IMR-90 (cell line): ENCODE results near the gene DIP2B.

Source experiments
- BHLHE40 ChIP-seq: fragments of 150-350 bp; IDR thresholded peaks from 2 replicates; pipeline ENCODE4 v1.6.1; 2016; ENCODE audit warnings: mild to moderate bottlenecking, low read depth, low read length
- CEBPB ChIP-seq: IDR thresholded peaks from 2 replicates; pipeline ENCODE4 v1.6.1; 2012; ENCODE audit warnings: low read depth, low read length, improper control_type of control experiment
- CHD1 ChIP-seq: IDR thresholded peaks from 2 replicates; pipeline ENCODE4 v1.6.1; 2012; ENCODE audit warnings: low read depth, low read length, improper control_type of control experiment
- CTCF ChIP-seq: conservative IDR thresholded peaks from 2 replicates; pipeline ENCODE4 v1.5.1; 2012; ENCODE audit warnings: mild to moderate bottlenecking, low read depth, low read length, improper control_type of control experiment
- MAZ ChIP-seq: IDR thresholded peaks from 2 replicates; pipeline ENCODE4 v1.6.1; 2012; ENCODE audit warnings: low read depth, mild to moderate bottlenecking, low read length, improper control_type of control experiment, moderate library complexity, borderline replicate concordance
- NFE2L2 ChIP-seq: fragments of 150-350 bp; IDR thresholded peaks from 2 replicates; pipeline ENCODE4 v1.6.1; 2016; ENCODE audit warnings: low read depth, mild to moderate bottlenecking, low read length
- POLR2A ChIP-seq: IDR thresholded peaks from 2 replicates; pipeline ENCODE4 v1.6.1; 2012; ENCODE audit warnings: mild to moderate bottlenecking, low read depth, low read length
- RAD21 ChIP-seq: IDR thresholded peaks from 2 replicates; pipeline ENCODE4 v1.6.1; 2012; ENCODE audit warnings: low read length, improper control_type of control experiment
- RCOR1 ChIP-seq: IDR thresholded peaks from 2 replicates; pipeline ENCODE4 v1.6.1; 2012; ENCODE audit warnings: mild to moderate bottlenecking, low read length, improper control_type of control experiment; ENCODE audit not compliant: insufficient replicate concordance
- RFX5 ChIP-seq: IDR thresholded peaks from 2 replicates; pipeline ENCODE4 v1.8.0; 2012; ENCODE audit warnings: low read depth, mild to moderate bottlenecking, low read length, moderate library complexity
- SMC3 ChIP-seq: fragments of 150-350 bp; IDR thresholded peaks from 2 replicates; pipeline ENCODE4 v1.6.1; 2016; ENCODE audit warnings: low read depth, mild to moderate bottlenecking, antibody characterized with exemption, low read length, moderate library complexity
- TF ChIP-seq, protein P1 (sequence below): fragments of 150-350 bp; IDR thresholded peaks from 2 replicates; pipeline ENCODE4 v1.6.1; 2016; ENCODE audit warnings: low read depth, mild to moderate bottlenecking, low read length, moderate library complexity, borderline replicate concordance

DNA sequence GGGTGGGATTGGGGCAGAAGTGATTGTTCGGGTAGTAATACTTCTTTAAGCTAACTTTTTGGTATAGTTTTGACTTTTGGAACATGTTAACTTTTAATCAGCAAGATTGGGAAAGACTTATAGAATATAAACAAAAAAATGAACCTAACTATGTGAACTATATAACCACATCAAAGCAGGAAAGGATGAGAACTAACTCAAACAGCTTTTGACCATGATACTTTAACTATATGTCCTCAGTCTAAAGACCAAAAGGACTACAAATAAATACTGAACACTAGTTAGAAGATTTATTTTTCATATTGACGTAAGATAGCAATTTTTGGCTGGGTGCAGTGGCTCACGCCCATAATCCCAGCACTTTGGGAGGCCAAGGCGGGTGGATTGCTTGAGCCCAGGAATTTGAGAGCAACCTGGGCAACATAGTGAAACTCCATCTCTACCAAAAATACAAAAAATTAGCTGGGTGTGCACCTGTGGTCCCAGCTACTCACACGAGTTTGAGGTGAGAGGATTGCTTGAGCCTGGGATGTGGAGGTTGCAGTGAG lies 150.7 kb downstream of the DIP2B start:
- TF ChIP-seq CTCF (no peak), RCOR1 (no peak), NFE2L2 (no peak), POLR2A (no peak), RFX5 (no peak), MAZ (no peak), RAD21 (no peak), BHLHE40 (no peak), CHD1 (no peak), SMC3 (no peak), CEBPB (no peak)
- TF ChIP-seq, protein P1, sequence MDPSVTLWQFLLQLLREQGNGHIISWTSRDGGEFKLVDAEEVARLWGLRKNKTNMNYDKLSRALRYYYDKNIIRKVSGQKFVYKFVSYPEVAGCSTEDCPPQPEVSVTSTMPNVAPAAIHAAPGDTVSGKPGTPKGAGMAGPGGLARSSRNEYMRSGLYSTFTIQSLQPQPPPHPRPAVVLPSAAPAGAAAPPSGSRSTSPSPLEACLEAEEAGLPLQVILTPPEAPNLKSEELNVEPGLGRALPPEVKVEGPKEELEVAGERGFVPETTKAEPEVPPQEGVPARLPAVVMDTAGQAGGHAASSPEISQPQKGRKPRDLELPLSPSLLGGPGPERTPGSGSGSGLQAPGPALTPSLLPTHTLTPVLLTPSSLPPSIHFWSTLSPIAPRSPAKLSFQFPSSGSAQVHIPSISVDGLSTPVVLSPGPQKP = no peak
